SK-N-SH (cell line): ENCODE results near the gene GLG1. TPM values are rescaled to one million over a fixed set of nuclear protein-coding genes. Genes with fewer than 3 reads are reported as not detected.
A peak's percentile ranks its signal among the peaks of the same experiment; 100 is the strongest.
"Not testable (repeated sequence)": the region's sequence is repeated elsewhere in the genome, so short reads cannot be mapped to it uniquely, and the experiment has no call there.

Source experiments
- CTCF ChIA-PET: fragments of 300-600, 350-600 bp; formaldehyde crosslinking; extraction: SDS; loops from one replicate; lab custom pipeline; 2021; lab: Yijun Ruan, JAX
- POLR2A ChIA-PET: fragments of 350-600 bp; sonication (Branson Sonifier 250); formaldehyde crosslinking; extraction: SDS; loops from one replicate; lab custom pipeline; 2020; ENCODE audit warnings: antibody characterized with exemption, inconsistent platforms; lab: Yijun Ruan, JAX
- DNase-seq: peaks from one replicate; pipeline ENCODE4 v3.0.0; 2012
- H2AFZ ChIP-seq: fragments of 200-600 bp; sonication (generic); 2 replicates; pipeline ENCODE4 v1.8.1; 2016; ENCODE audit warnings: antibody characterized with exemption, mild to moderate bottlenecking, low read depth
- H3F3A ChIP-seq: fragments of 200-600 bp; sonication (generic); replicated peaks from 2 replicates; pipeline ENCODE3; 2016; ENCODE audit warnings: antibody characterized with exemption, mild to moderate bottlenecking; ENCODE audit not compliant: insufficient read depth
- H3K27ac ChIP-seq, 2 experiments: fragments of 200-500 bp in 1 of 2; fragments of 200-600 bp in 1 of 2; sonication (Bioruptor generic) in 1 of 2; sonication (generic), shearing (Covaris generic) in 1 of 2; 2 replicates each; pipeline versions ENCODE4 v1.5.1 to v1.6.1; 2014 to 2016; ENCODE audit warnings: low read depth in 2 of 2, inconsistent platforms in 1 of 2, low read length in 1 of 2, mild to moderate bottlenecking in 1 of 2, mixed read lengths in 1 of 2
- H3K27me3 ChIP-seq: fragments of 200-600 bp; sonication (generic), shearing (Covaris generic); 2 replicates; pipeline ENCODE4 v1.6.1; 2016; ENCODE audit warnings: mixed run types; ENCODE audit not compliant: insufficient read depth
- H3K36me3 ChIP-seq, 2 experiments: fragments of 200-500 bp in 1 of 2; fragments of 200-600 bp in 1 of 2; sonication (Bioruptor generic) in 1 of 2; sonication (generic) in 1 of 2; replicated peaks in 1 of 2; 2 replicates each; pipeline versions ENCODE3 to v1.5.1; 2014 to 2016; ENCODE audit warnings: low read length in 1 of 2, mild to moderate bottlenecking in 1 of 2; ENCODE audit not compliant: insufficient read depth in 2 of 2, control insufficient read depth in 1 of 2
- H3K4me1 ChIP-seq, 2 experiments: fragments of 200-500 bp in 1 of 2; fragments of 200-600 bp in 1 of 2; sonication (Bioruptor generic) in 1 of 2; sonication (generic), shearing (Covaris generic) in 1 of 2; 2 replicates each; pipeline versions ENCODE4 v1.5.1 to v1.6.1; 2014 to 2016; ENCODE audit warnings: low read depth in 1 of 2, low read length in 1 of 2, mixed run types in 1 of 2; ENCODE audit not compliant: insufficient read depth in 2 of 2, control insufficient read depth in 1 of 2
- H3K4me2 ChIP-seq: fragments of 200-600 bp; sonication (generic), shearing (Covaris generic); 2 replicates; pipeline ENCODE4 v1.6.1; 2017; ENCODE audit warnings: mixed run types
- H3K4me3 ChIP-seq, 2 experiments: fragments of 200-500 bp in 1 of 2; fragments of 200-600 bp in 1 of 2; sonication (Bioruptor generic) in 1 of 2; sonication (generic), shearing (Covaris generic) in 1 of 2; 2 replicates each; pipeline versions ENCODE4 v1.5.1 to v1.8.1; 2014 to 2016; ENCODE audit warnings: low read depth in 2 of 2, inconsistent platforms in 1 of 2, low read length in 1 of 2, mild to moderate bottlenecking in 1 of 2, mixed read lengths in 1 of 2, moderate library complexity in 1 of 2
- H3K79me2 ChIP-seq: fragments of 200-600 bp; sonication (generic); 2 replicates; pipeline ENCODE4 v1.8.1; 2017; ENCODE audit warnings: mild to moderate bottlenecking; ENCODE audit not compliant: insufficient read depth
- H3K9ac ChIP-seq: fragments of 200-600 bp; sonication (generic); 2 replicates; pipeline ENCODE4 v1.6.1; 2017; ENCODE audit warnings: mixed run types
- H3K9me2 ChIP-seq: fragments of 200-600 bp; sonication (generic); 2 replicates; pipeline ENCODE4 v1.6.1; 2017; ENCODE audit warnings: mixed run types
- H3K9me3 ChIP-seq: fragments of 200-600 bp; sonication (generic); 2 replicates; pipeline ENCODE4 v1.6.1; 2017; ENCODE audit warnings: mixed run types, mild to moderate bottlenecking, moderate library complexity
- H4K20me1 ChIP-seq: fragments of 200-600 bp; sonication (generic); 2 replicates; pipeline ENCODE4 v1.6.1; 2017; ENCODE audit warnings: mild to moderate bottlenecking, mixed run types; ENCODE audit not compliant: insufficient read depth
- CHD2 ChIP-seq: fragments of 150-350 bp; IDR thresholded peaks from 2 replicates; pipeline ENCODE4 v1.6.1; 2018; ENCODE audit warnings: low read length; ENCODE audit not compliant: partially characterized antibody
- FOSL2 ChIP-seq: IDR thresholded peaks from 2 replicates; pipeline ENCODE4 v1.4.0; 2012; ENCODE audit warnings: low read depth, mild to moderate bottlenecking, moderate library complexity, borderline replicate concordance
- POLR2AphosphoS5 ChIP-seq: IDR thresholded peaks from 2 replicates; pipeline ENCODE4 v1.6.1; 2012; ENCODE audit warnings: low read depth, low read length
- SIN3A ChIP-seq: IDR thresholded peaks from 2 replicates; pipeline ENCODE4 v1.6.1; 2012; ENCODE audit warnings: low read depth, mild to moderate bottlenecking, low read length, moderate library complexity, borderline replicate concordance
- SMC3 ChIP-seq: IDR thresholded peaks from 2 replicates; pipeline ENCODE4 v1.6.1; 2012; ENCODE audit warnings: low read depth, low read length, improper control_type of control experiment
- TAF1 ChIP-seq: IDR thresholded peaks from 2 replicates; pipeline ENCODE4 v1.6.1; 2012; ENCODE audit warnings: low read depth, mild to moderate bottlenecking, low read length, moderate library complexity, borderline replicate concordance
- WGBS: methylation state at CpG from one replicate; pipeline ENCODE4 v1.1.6; 2017; ENCODE audit warnings: low lambda C conversion rate; 5-methylcytosine and 5-hydroxymethylcytosine counted together
- polyA plus RNA-seq, 3 experiments: library from polyadenylated mRNA; depleted of rRNA; stranded (reverse); fragments of >200 nt; gene quantifications; 2 replicates each; pipeline ENCODE4 v1.2.3, GENCODE V29; 2012

The GLG1 gene
- polyA plus RNA-seq, 1 of the 3 experiments (the other 2 are of a cell fraction): 71.1 TPM

- DNase-seq, H3K4me1 ChIP-seq, H3K9me2 ChIP-seq, H3K9me3 ChIP-seq, H2AFZ ChIP-seq, H3K4me3 ChIP-seq, H3K9ac ChIP-seq, H3K27me3 ChIP-seq, H3K4me2 ChIP-seq: not testable (repeated sequence)
- CTCF ChIA-PET: interaction anchor here (2.0 kb wide), 1 partner anchor 210 kb away, joined by 8 read pairs; no protein-coding TSS in a partner anchor
- Histone ChIP-seq H3K27ac (peak overlapping the region in 1 of 2 experiments; percentile 34; a peak in 1 of 4 replicates), H3K36me3 (peaks cover 33 to 58% of the 10 kb centered on the region in 2 experiments), H3K79me2 (peaks cover 99% of the 10 kb centered on the region), H4K20me1 (peaks cover 40% of the 10 kb centered on the region; the same call in 1 of the 2 replicates), H3F3A (peaks cover 29% of the 10 kb centered on the region)
- peak; percentile 27; the same call in 1 of the 2 replicates for TF ChIP-seq FOSL2
- 79% methylated on average over 2 of the region's 2 CpGs for WGBS
- POLR2A ChIA-PET: interaction anchor here (1.2 kb wide), 1 partner anchor 46 kb away, joined by 3 read pairs; the partner anchor contains the start of gene GLG1
Measured at GRCh38 chr16:74652883-74653282, 46.0 kb upstream of the GLG1 start.

DNA sequence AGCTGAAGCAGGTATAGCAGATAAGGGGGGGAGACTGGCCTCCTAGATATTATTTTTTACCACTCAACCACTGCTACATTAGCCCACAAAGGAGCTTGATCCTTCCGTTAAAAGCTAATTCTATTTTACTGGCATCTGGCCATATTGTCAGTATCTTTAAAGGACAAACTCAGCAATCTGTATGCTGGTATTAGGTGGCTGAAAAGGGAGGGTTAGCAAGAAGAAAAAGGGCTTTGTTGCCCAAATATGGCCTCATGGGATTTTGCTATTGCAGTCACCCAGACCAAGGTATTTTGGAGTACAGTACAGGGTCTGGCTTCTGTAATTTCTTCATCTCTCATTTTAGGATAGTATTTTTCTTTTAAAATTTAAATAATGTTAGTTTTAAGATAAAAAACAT is 45.3 kb upstream of the GLG1 start:
- Histone ChIP-seq H3K27me3 (no peaks in the 10 kb centered on the region), H3K79me2 (peaks cover 99% of the 10 kb centered on the region), H3K9me3 (no peaks in the 10 kb centered on the region), H3K9ac (no peak overlapping the region), H3K4me2 (no peak overlapping the region), H4K20me1 (peaks cover 34% of the 10 kb centered on the region; the same call in 1 of the 2 replicates), H3F3A (peaks cover 36% of the 10 kb centered on the region), H2AFZ (no peak overlapping the region), H3K4me1 (no peaks in the 10 kb centered on the region), H3K36me3 (peaks cover 32 to 59% of the 10 kb centered on the region in 2 experiments), H3K9me2 (no peaks in the 10 kb centered on the region), H3K27ac (peak overlapping the region in 1 of 2 experiments; percentile 34; a peak in 2 of 4 replicates), H3K4me3 (no peak overlapping the region)
- TF ChIP-seq POLR2AphosphoS5 (no peak), CHD2 (no peak)
- CTCF ChIA-PET: interaction anchor here (1.0 to 4.0 kb wide), 13 partner anchors 9 to 210 kb away, joined by 3 to 37 read pairs (median 7); partner anchors contain the start of gene RFWD3
- no peak for DNase-seq
- 47% methylated on average over 1 of the region's 1 CpG for WGBS
- POLR2A ChIA-PET: interaction anchor here (1.2 kb wide), 1 partner anchor 45 kb away, joined by 3 read pairs; the partner anchor contains the start of gene GLG1

GRCh38 chr16:74651841-74652240 is 44.9 kb upstream of the GLG1 start:
- peaks cover 38% of the 10 kb centered on the region for H3F3A ChIP-seq
- H3K27ac ChIP-seq: peak overlapping the region in 1 of 2 experiments; percentile 34; a peak in 1 of 4 replicates
- TF ChIP-seq SIN3A: no peak
- TF ChIP-seq SMC3: no peak
- TF ChIP-seq TAF1: no peak
- TF ChIP-seq, all 33 proteins: peak for 0
- 98% methylated on average over 2 of the region's 2 CpGs for WGBS
- H3K27me3 ChIP-seq: no peaks in the 10 kb centered on the region
- H4K20me1 ChIP-seq: peaks cover 30% of the 10 kb centered on the region; the same call in 1 of the 2 replicates
- no peak overlapping the region for H3K4me3 ChIP-seq
- POLR2A ChIA-PET: interaction anchor here (1.2 kb wide), 1 partner anchor 45 kb away, joined by 3 read pairs; the partner anchor contains the start of gene GLG1
- H2AFZ ChIP-seq: no peak overlapping the region
- peaks cover 31 to 59% of the 10 kb centered on the region in 2 experiments for H3K36me3 ChIP-seq
- H3K9ac ChIP-seq: no peak overlapping the region
- H3K9me3 ChIP-seq: no peaks in the 10 kb centered on the region
- H3K4me1 ChIP-seq: no peaks in the 10 kb centered on the region
- CTCF ChIA-PET: interaction anchor here (0.8 to 4.0 kb wide), 22 partner anchors 10 to 342 kb away, joined by 3 to 37 read pairs (median 4); partner anchors contain the start of genes MLKL and RFWD3
- no peak for DNase-seq
- no peaks in the 10 kb centered on the region for H3K9me2 ChIP-seq
- H3K4me2 ChIP-seq: no peak overlapping the region
- H3K79me2 ChIP-seq: peaks cover 98% of the 10 kb centered on the region
